Fibroblast of villous mesenchyme (primary cell): Measurements from ENCODE around the gene ADARB2. TPM values are rescaled to one million over a fixed set of nuclear protein-coding genes. Genes with fewer than 3 reads are reported as not detected.

ENCODE experiments used
- DNase-seq: peaks from one replicate; pipeline ENCODE4 v3.0.0-alpha.2; 2010; ENCODE audit warnings: low read depth
- H3K4me3 ChIP-seq: 2 replicates; pipeline ENCODE4 v1.5.1; 2011; ENCODE audit warnings: low read depth, mild to moderate bottlenecking, low read length
- total RNA-seq: library from RNA; depleted of rRNA; stranded (reverse); fragments of >200 nt; gene quantifications from 2 replicates; pipeline ENCODE4 v1.2.3, GENCODE V29; 2012
- TF ChIP-seq, protein P1 (sequence below): IDR thresholded peaks from 2 replicates; pipeline ENCODE4 v1.5.1; 2012; ENCODE audit warnings: low read depth, mild to moderate bottlenecking, low read length; ENCODE audit not compliant: insufficient read depth

ADARB2 gene
- total RNA-seq, 1 donor, result not detected

DNA sequence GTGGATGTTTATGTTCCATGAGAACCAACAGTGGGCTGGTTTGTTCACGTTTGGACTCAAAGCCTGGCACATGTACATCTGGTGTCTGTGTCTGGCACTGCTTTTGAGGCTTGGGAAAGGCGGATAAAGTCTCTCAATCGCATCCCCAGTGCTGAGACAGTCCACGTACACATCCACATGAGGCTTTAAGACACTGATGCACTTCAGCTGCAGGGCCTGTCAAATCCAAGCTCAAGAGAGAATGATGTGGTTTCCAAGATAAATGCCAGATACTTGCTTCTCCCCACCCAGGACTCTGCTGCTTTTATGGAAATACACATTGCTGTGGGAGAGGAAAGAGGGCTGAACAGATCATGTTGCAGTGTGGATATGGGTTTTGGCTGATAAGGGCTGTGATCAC lies 178.4 kb downstream of the ADARB2 start:
- no peak overlapping the region for H3K4me3 ChIP-seq
- TF ChIP-seq, protein P1, sequence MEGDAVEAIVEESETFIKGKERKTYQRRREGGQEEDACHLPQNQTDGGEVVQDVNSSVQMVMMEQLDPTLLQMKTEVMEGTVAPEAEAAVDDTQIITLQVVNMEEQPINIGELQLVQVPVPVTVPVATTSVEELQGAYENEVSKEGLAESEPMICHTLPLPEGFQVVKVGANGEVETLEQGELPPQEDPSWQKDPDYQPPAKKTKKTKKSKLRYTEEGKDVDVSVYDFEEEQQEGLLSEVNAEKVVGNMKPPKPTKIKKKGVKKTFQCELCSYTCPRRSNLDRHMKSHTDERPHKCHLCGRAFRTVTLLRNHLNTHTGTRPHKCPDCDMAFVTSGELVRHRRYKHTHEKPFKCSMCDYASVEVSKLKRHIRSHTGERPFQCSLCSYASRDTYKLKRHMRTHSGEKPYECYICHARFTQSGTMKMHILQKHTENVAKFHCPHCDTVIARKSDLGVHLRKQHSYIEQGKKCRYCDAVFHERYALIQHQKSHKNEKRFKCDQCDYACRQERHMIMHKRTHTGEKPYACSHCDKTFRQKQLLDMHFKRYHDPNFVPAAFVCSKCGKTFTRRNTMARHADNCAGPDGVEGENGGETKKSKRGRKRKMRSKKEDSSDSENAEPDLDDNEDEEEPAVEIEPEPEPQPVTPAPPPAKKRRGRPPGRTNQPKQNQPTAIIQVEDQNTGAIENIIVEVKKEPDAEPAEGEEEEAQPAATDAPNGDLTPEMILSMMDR, result no peak
- no peak for DNase-seq

DNA sequence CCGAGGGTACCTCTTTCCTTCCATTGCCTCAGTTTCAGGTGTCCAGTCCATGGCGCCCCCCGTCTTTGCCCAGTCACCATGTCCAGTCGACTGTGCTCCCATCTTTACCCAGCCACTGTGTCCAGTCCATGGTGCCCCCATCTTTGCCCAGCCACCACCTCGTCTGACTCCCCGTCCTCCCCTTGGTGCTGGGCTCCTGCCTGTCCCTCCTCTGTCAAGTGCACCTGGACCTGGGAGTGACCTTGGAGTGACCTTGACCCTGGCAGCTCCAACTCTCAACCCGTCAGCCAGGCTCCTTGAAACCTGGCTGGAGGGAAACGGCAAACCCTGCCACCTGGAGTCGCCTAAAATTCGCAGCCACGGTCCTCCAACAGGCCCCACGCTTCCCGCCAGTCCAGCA lies 180.2 kb downstream of the ADARB2 start:
- TF ChIP-seq, protein P1, result no peak
- no peak overlapping the region for H3K4me3 ChIP-seq
- DNase-seq, result no peak

DNA sequence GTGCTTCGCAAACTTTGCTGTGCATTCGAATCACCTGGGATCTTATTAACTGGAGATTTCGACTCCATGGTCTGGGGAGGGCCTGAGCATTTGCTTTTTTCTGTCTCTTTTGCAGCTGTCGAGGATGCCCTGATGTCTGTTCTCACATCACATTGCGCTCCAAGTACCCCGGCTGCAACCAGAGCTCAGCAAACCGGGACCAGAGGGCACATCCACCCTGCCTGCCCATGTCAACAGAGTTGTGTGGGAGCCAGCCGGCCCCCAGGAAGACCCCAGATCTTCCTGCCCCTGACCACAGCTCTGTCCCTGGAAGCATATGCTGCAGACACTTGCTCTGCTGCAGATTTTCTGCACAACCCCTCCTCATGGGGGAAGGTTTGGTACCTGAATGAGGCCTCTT lies 180.8 kb downstream of the ADARB2 start:
- TF ChIP-seq, protein P1, result no peak
- DNase-seq, result no peak

GRCh38 chr10:1553951-1554350 lies 183.4 kb downstream of the ADARB2 start:
- no peak overlapping the region for H3K4me3 ChIP-seq
- TF ChIP-seq, protein P1, result no peak
- DNase-seq, result no peak

More for the DNA sequence above, 180.8 kb downstream of the ADARB2 start:
- H3K4me3 ChIP-seq, result no peak overlapping the region

DNA sequence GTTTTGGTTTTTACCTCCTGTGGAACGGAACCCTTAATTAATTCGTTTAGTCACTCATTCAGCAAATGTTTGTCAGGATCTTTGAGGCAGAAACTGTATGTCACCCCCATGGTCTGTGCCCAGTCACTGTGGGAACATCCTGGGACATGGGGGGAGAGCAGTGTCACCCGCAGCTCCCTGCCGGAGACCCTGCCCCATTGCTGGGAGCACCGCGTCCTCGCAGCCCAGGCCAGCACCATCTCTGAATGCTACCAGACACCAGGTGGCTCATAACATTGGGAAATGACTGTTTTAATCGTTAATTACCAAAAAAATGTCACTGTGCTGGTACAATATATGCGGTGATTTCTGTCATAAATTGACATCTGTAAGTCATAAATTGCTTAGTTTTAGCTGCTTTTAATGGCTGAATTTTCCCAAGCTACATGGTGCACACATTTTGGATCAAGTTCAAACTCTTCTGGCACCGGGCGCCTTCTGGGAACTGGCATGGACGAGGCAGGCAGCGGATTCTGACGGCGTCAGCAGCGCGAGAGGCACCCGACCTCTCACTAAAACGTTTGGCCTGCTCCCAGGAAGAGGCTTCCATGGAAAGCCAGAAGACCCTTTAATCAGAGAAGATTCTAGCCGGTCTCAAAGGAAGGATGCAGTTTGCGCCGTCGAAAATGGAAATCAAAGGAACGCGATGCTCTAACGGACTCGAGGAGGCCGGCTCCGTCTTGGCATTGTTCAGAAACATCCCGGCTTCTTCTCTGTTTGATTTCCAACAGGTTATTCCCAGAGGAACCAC lies 184.2 kb downstream of the ADARB2 start:
- no peak overlapping the region for H3K4me3 ChIP-seq
- DNase-seq, result no peak
- TF ChIP-seq, protein P1, result no peak

GRCh38 chr10:1552406-1552805 lies 184.9 kb downstream of the ADARB2 start:
- DNase-seq, result no peak

More at GRCh38 chr10:1552406-1552805, 184.9 kb downstream of the ADARB2 start:
- H3K4me3 ChIP-seq, result no peak overlapping the region
- TF ChIP-seq, protein P1, result no peak
